Esophagus muscularis mucosa (tissue), 4 donors: ENCODE measurements around the gene IL11RA. TPM values are rescaled to one million over a fixed set of nuclear protein-coding genes. Genes with fewer than 3 reads are reported as not detected.

ENCODE experiments used
- DNase-seq: peaks from one replicate; pipeline ENCODE4 v3.0.0-alpha.2; 2017; ENCODE audit errors: extremely low spot score
- H3K27ac ChIP-seq, 4 donors: fragments of 200-600 bp; sonication (generic); replicated peaks in 1 of 4; 1 replicate in 3 of 4; 2 replicates in 1 of 4; pipeline ENCODE4 v1.5.1; 2016 to 2019; ENCODE audit warnings: mild to moderate bottlenecking in 1 of 4
- H3K27me3 ChIP-seq, 4 donors: fragments of 200-600 bp; sonication (generic); one replicate each; pipeline versions ENCODE4 v1.5.1 to v1.6.0; 2016 to 2019
- H3K36me3 ChIP-seq, 4 donors: fragments of 200-600 bp; sonication (generic); one replicate each; pipeline ENCODE4 v1.5.1; 2016 to 2019
- H3K4me1 ChIP-seq, 4 donors: fragments of 200-600 bp; sonication (generic); one replicate each; pipeline ENCODE4 v1.5.1; 2016 to 2019
- H3K4me3 ChIP-seq, 4 donors: fragments of 200-600 bp; sonication (generic); 1 replicate in 2 of 4; 2 replicates in 2 of 4; pipeline ENCODE4 v1.5.1; 2016 to 2019; ENCODE audit warnings: mild to moderate bottlenecking in 4 of 4, moderate library complexity in 1 of 4
- H3K9me3 ChIP-seq, 4 donors: fragments of 200-600 bp; sonication (generic); 1 replicate in 3 of 4; 2 replicates in 1 of 4; pipeline ENCODE4 v1.5.1; 2016 to 2019
- CTCF ChIP-seq, 3 experiments: fragments of 200-600 bp in 2 of 3; fragments of 450-650 bp in 1 of 3; sonication (generic) in 2 of 3; IDR thresholded peaks; one replicate each; pipeline ENCODE4 v1.5.1; 2017 to 2019; ENCODE audit warnings: antibody characterized with exemption in 3 of 3, mild to moderate bottlenecking in 2 of 3, moderate library complexity in 1 of 3
- EP300 ChIP-seq: sonication (generic); formaldehyde crosslinking; IDR thresholded peaks from one replicate; pipeline ENCODE4 v1.6.1; 2017; ENCODE audit warnings: antibody characterized with exemption
- POLR2A ChIP-seq: fragments of 450-650 bp; IDR thresholded peaks from one replicate; pipeline ENCODE4 v1.6.1; 2017; ENCODE audit warnings: antibody characterized with exemption, moderate library complexity, mild to moderate bottlenecking, low read depth
- POLR2AphosphoS5 ChIP-seq, 2 donors: sonication (generic); formaldehyde crosslinking; IDR thresholded peaks; one replicate each; pipeline ENCODE4 v1.6.1; 2017; ENCODE audit warnings: antibody characterized with exemption in 2 of 2
- WGBS: methylation state at CpG from one replicate; pipeline ENCODE4 v1.1.5; 2018; 5-methylcytosine and 5-hydroxymethylcytosine counted together
- intact Hi-C: fragments of 100-400 bp; cut with DNase I; formaldehyde crosslinking; loops from one replicate; pipeline ENCODE4 v1.15.1; 2023
- total RNA-seq, 4 donors: library from RNA; depleted of rRNA; stranded (reverse); fragments of >200 nt; gene quantifications; one replicate each; pipeline versions ENCODE4 v1.1.0 to v1.2.1, GENCODE V29; 2016

The IL11RA gene
- total RNA-seq, 4 donors from 2014 or later, result 33.0 to 40.2 (median 33.9) TPM

- TF ChIP-seq POLR2AphosphoS5 (IDR thresholded peaks at IDR 0.05) (peak in 1 of 2 donors; percentile 55), POLR2A (no peak), CTCF (IDR thresholded peaks at IDR 0.05) (peak; percentile 66 to 82 (median 77)), EP300 (no peak)
These were observed 12.5 kb downstream of the IL11RA start for GRCh38 chr9:34664281-34665066.

GRCh38 chr9:34665067-34665380, 13.0 kb downstream of the IL11RA start:
- Histone ChIP-seq H3K9me3 (no peaks in the 10 kb centered on the region), H3K36me3 (peaks cover 13 to 36% (median 33%) of the 10 kb centered on the region in 4 donors), H3K27ac (peak overlapping the region; percentile 98 to 100 (median 98)), H3K4me3 (peak overlapping the region; percentile 72 to 82 (median 76)), H3K27me3 (no peaks in the 10 kb centered on the region), H3K4me1 (peaks cover 21 to 38% (median 30%) of the 10 kb centered on the region in 4 donors)
- WGBS, result 1% methylated on average over 13 of the region's 26 CpGs
- TF ChIP-seq CTCF (IDR thresholded peaks at IDR 0.05), result peak in 1 of 3 experiments; percentile 14
- no peak for TF ChIP-seq POLR2A
- DNase-seq, result no peak
- intact Hi-C loops, result loop anchor here (5.0 kb wide), 1 partner anchor 37 kb away; no protein-coding TSS in a partner anchor

More at GRCh38 chr9:34664281-34665066, 12.5 kb downstream of the IL11RA start:
- 21% methylated on average over 12 of the region's 18 CpGs for WGBS
- H3K4me1 ChIP-seq, result peaks cover 21 to 38% (median 30%) of the 10 kb centered on the region in 4 donors
- H3K27ac ChIP-seq, result peak overlapping the region; percentile 98 to 100 (median 98)
- peak; percentile 95 for DNase-seq
- intact Hi-C loops, result loop anchor here (5.0 kb wide), 1 partner anchor 38 kb away; no protein-coding TSS in a partner anchor
- H3K27me3 ChIP-seq, result no peaks in the 10 kb centered on the region
- peaks cover 18 to 39% (median 37%) of the 10 kb centered on the region in 4 donors for H3K36me3 ChIP-seq
- H3K4me3 ChIP-seq, result peak overlapping the region; percentile 72 to 82 (median 76)
- H3K9me3 ChIP-seq, result no peaks in the 10 kb centered on the region

- Histone ChIP-seq H3K9me3 (no peaks in the 10 kb centered on the region), H3K36me3 (peaks cover 13 to 31% (median 27%) of the 10 kb centered on the region in 4 donors), H3K27ac (peak overlapping the region; percentile 98 to 100 (median 98)), H3K4me3 (peak overlapping the region; percentile 72 to 82 (median 76)), H3K27me3 (no peaks in the 10 kb centered on the region), H3K4me1 (peaks cover 21 to 38% (median 30%) of the 10 kb centered on the region in 4 donors)
- 0% methylated on average over 22 of the region's 55 CpGs for WGBS
- intact Hi-C loops, result loop anchor here (5.0 kb wide), 1 partner anchor 37 kb away; no protein-coding TSS in a partner anchor
- TF ChIP-seq CTCF (IDR thresholded peaks at IDR 0.05) (no peak), POLR2AphosphoS5 (IDR thresholded peaks at IDR 0.05) (peak; percentile 87 to 98), EP300 (no peak), POLR2A (peak; percentile 90)
- peak; percentile 98 for DNase-seq
These were observed 13.6 kb downstream of the IL11RA start for GRCh38 chr9:34665381-34666250.

GRCh38 chr9:34669809-34670562, 18.0 kb downstream of the IL11RA start:
- H3K9me3 ChIP-seq, result no peaks in the 10 kb centered on the region
- WGBS, result 87% methylated on average over 5 of the region's 5 CpGs

More at GRCh38 chr9:34669809-34670562, 18.0 kb downstream of the IL11RA start:
- Histone ChIP-seq H3K4me3 (no peak overlapping the region), H3K36me3 (peaks cover 0 to 22% (median 6%) of the 10 kb centered on the region in 4 donors), H3K27ac (no peak overlapping the region), H3K27me3 (no peaks in the 10 kb centered on the region), H3K4me1 (peaks cover 11 to 19% (median 18%) of the 10 kb centered on the region in 4 donors)
- DNase-seq, result no peak
- intact Hi-C loops, result loop anchor here (5.0 kb wide), 1 partner anchor 32 kb away; no protein-coding TSS in a partner anchor
- TF ChIP-seq EP300, result no peak
- no peak for TF ChIP-seq POLR2AphosphoS5 (IDR thresholded peaks at IDR 0.05)
- no peak for TF ChIP-seq POLR2A
- TF ChIP-seq CTCF (IDR thresholded peaks at IDR 0.05), result no peak
